ENCODE results near the gene TCF15.
"Not testable (repeated sequence)": the region's sequence is repeated elsewhere in the genome, so short reads cannot be mapped to it uniquely, and the experiment has no call there.

The TCF15 gene

GRCh38 chr20:642013-642397, 31.9 kb upstream of the TCF15 start:
- DNase-seq (ENCODE audit: low read depth), result not testable (repeated sequence)

- no peak for DNase-seq (ENCODE audit: low read depth)
These were observed 31.4 kb upstream of the TCF15 start for GRCh38 chr20:641516-641875.

- DNase-seq (ENCODE audit: low read depth), result no peak
These were observed 30.8 kb upstream of the TCF15 start for GRCh38 chr20:640674-641515.

GRCh38 chr20:638579-638978, 28.5 kb upstream of the TCF15 start:
- DNase-seq (ENCODE audit: low read depth), result no peak

GRCh38 chr20:637559-637958, 27.4 kb upstream of the TCF15 start:
- no peak for DNase-seq (ENCODE audit: low read depth)

- DNase-seq (ENCODE audit: low read depth), result no peak
These were observed 25.8 kb upstream of the TCF15 start for GRCh38 chr20:635893-636338.

GRCh38 chr20:635028-635892, 25.2 kb upstream of the TCF15 start:
- DNase-seq (ENCODE audit: low read depth), result no peak

- no peak for DNase-seq (ENCODE audit: low read depth)
These were observed 24.2 kb upstream of the TCF15 start for GRCh38 chr20:634148-634925.

- no peak for DNase-seq (ENCODE audit: low read depth)
These were observed 21.0 kb upstream of the TCF15 start for GRCh38 chr20:631101-631500.

- DNase-seq (ENCODE audit: low read depth), result no peak
These were observed 16.5 kb upstream of the TCF15 start for GRCh38 chr20:626579-626978.

- DNase-seq (ENCODE audit: low read depth), result no peak
These were observed 15.3 kb upstream of the TCF15 start for GRCh38 chr20:625360-625932.

- DNase-seq (ENCODE audit: low read depth), result no peak
These were observed 13.6 kb upstream of the TCF15 start for GRCh38 chr20:623704-624103.

- DNase-seq (ENCODE audit: low read depth), result no peak
These were observed 12.9 kb upstream of the TCF15 start for GRCh38 chr20:623021-623420.

GRCh38 chr20:622161-622560, 12.1 kb upstream of the TCF15 start:
- no peak for DNase-seq (ENCODE audit: low read depth)

- peak; percentile 3 for DNase-seq (ENCODE audit: low read depth)
These were observed 11.1 kb upstream of the TCF15 start for GRCh38 chr20:621125-621756.

- DNase-seq (ENCODE audit: low read depth), result no peak
These were observed 10.1 kb upstream of the TCF15 start for GRCh38 chr20:620246-620645.

GRCh38 chr20:618980-619379, 8.9 kb upstream of the TCF15 start:
- no peak for DNase-seq (ENCODE audit: low read depth)

GRCh38 chr20:617934-618690, 8.0 kb upstream of the TCF15 start:
- no peak for DNase-seq (ENCODE audit: low read depth)

GRCh38 chr20:615514-615913, 5.4 kb upstream of the TCF15 start:
- no peak for DNase-seq (ENCODE audit: low read depth)

GRCh38 chr20:611843-612185, 1.7 kb upstream of the TCF15 start:
- no peak for DNase-seq (ENCODE audit: low read depth)
